Endothelial cell of umbilical vein (primary cell): ENCODE results near the gene HPS4. TPM values are rescaled to one million over a fixed set of nuclear protein-coding genes. Genes with fewer than 3 reads are reported as not detected.

ENCODE experiments used
- BruUV-seq: library from RNA; stranded (reverse); fragments of 400-500 nt; replicated peaks from 2 replicates; lab custom pipeline; 2021; lab: Mats Ljungman, UMichigan
- CTCF ChIA-PET: fragments of 300-600, 350-600 bp; sonication (Branson Sonifier 250); formaldehyde crosslinking; loops from one replicate; lab custom pipeline; 2021; ENCODE audit warnings: antibody characterized with exemption, inconsistent platforms; lab: Charles Lee
- POLR2A ChIA-PET: fragments of 300-600, 350-600 bp; sonication (Branson Sonifier 250); formaldehyde crosslinking; loops from one replicate; lab custom pipeline; 2021; ENCODE audit warnings: antibody characterized with exemption, inconsistent platforms; lab: Charles Lee
- DNase-seq: peaks from one replicate; pipeline ENCODE4 v3.0.0-alpha.2; 2011; ENCODE audit warnings: low read depth, low spot score
- FAIRE-seq: peaks from 2 replicates; lab custom pipeline; 2011; peaks lifted over from hg19 to GRCh38; lab: Jason Lieb, UNC
- H2AFZ ChIP-seq: 2 replicates; pipeline ENCODE4 v1.6.0; 2012; ENCODE audit warnings: low read depth, low read length, control low read depth, inconsistent platforms
- H3K27ac ChIP-seq: 2 replicates; pipeline ENCODE4 v1.5.1; 2011; ENCODE audit warnings: low read depth, mild to moderate bottlenecking, control low read depth, low read length, moderate library complexity; ENCODE audit not compliant: insufficient read depth
- H3K27me3 ChIP-seq, 2 experiments: 2 replicates each; pipeline versions ENCODE4 v1.6.0 to v1.6.1; 2011; ENCODE audit warnings: low read length in 2 of 2, mixed read lengths in 1 of 2; ENCODE audit not compliant: control insufficient read depth in 2 of 2, insufficient read depth in 2 of 2
- H3K36me3 ChIP-seq, 2 experiments: 2 replicates in 1 of 2; 3 replicates in 1 of 2; pipeline ENCODE4 v1.5.1; 2011; ENCODE audit warnings: low read length in 2 of 2, mild to moderate bottlenecking in 1 of 2, moderate library complexity in 1 of 2; ENCODE audit not compliant: control insufficient read depth in 2 of 2, insufficient read depth in 2 of 2; ENCODE audit errors: extremely low read depth in 1 of 2
- H3K4me1 ChIP-seq: 3 replicates; pipeline ENCODE4 v1.5.1; 2011; ENCODE audit warnings: mild to moderate bottlenecking, low read length; ENCODE audit not compliant: control insufficient read depth, insufficient read depth; ENCODE audit errors: extremely low read depth
- H3K4me2 ChIP-seq: 2 replicates; pipeline ENCODE4 v1.6.1; 2011; ENCODE audit warnings: low read length, control low read depth, mixed read lengths; ENCODE audit not compliant: insufficient read depth
- H3K4me3 ChIP-seq, 3 experiments: fragments of 200-600 bp in 1 of 3; sonication (generic), shearing (Covaris generic) in 1 of 3; replicated peaks in 1 of 3; 2 replicates each; pipeline ENCODE4 v1.5.1; 2011 to 2016; ENCODE audit warnings: control low read depth in 3 of 3, low read length in 3 of 3, mild to moderate bottlenecking in 2 of 3, inconsistent platforms in 1 of 3, low read depth in 1 of 3, moderate library complexity in 1 of 3; ENCODE audit not compliant: insufficient read depth in 1 of 3
- H3K79me2 ChIP-seq: 2 replicates; pipeline ENCODE4 v1.6.0; 2012; ENCODE audit warnings: low read length, inconsistent platforms; ENCODE audit not compliant: control insufficient read depth, insufficient read depth
- H3K9ac ChIP-seq: replicated peaks from 2 replicates; pipeline ENCODE3; 2011; ENCODE audit warnings: low read length, control low read depth; ENCODE audit not compliant: insufficient read depth; ENCODE audit errors: extremely low read depth
- H3K9me1 ChIP-seq: replicated peaks from 3 replicates; pipeline ENCODE4 v1.6.0; 2011; ENCODE audit warnings: mild to moderate bottlenecking, low read length; ENCODE audit not compliant: control insufficient read depth, insufficient read depth; ENCODE audit errors: extremely low read depth
- H3K9me3 ChIP-seq: replicated peaks from 2 replicates; pipeline ENCODE4 v1.5.1; 2012; ENCODE audit warnings: low read length, inconsistent platforms; ENCODE audit not compliant: control insufficient read depth, insufficient read depth
- H4K20me1 ChIP-seq: replicated peaks from 2 replicates; pipeline ENCODE3; 2011; ENCODE audit warnings: mild to moderate bottlenecking, low read length; ENCODE audit not compliant: control insufficient read depth, insufficient read depth; ENCODE audit errors: extremely low read depth
- CTCF ChIP-seq, 2 donors: IDR thresholded peaks; 1 replicate in 1 of 2; 2 replicates in 1 of 2; pipeline ENCODE4 v1.5.1; 2011; ENCODE audit warnings: low read length in 2 of 2, mild to moderate bottlenecking in 2 of 2, moderate library complexity in 2 of 2, control low read depth in 1 of 2, inconsistent platforms in 1 of 2, low read depth in 1 of 2; ENCODE audit not compliant: insufficient read depth in 1 of 2; ENCODE audit errors: extremely low read depth in 1 of 2
- EZH2 ChIP-seq: IDR thresholded peaks from 2 replicates; pipeline ENCODE4 v1.6.1; 2012; ENCODE audit warnings: borderline replicate concordance, low read depth, mild to moderate bottlenecking, moderate library complexity, low read length, inconsistent platforms; ENCODE audit not compliant: severe bottlenecking
- GATA2 ChIP-seq: IDR thresholded peaks from 2 replicates; pipeline ENCODE4 v1.7.0; 2011; ENCODE audit warnings: low read depth, mild to moderate bottlenecking, moderate library complexity, mixed read lengths, low read length; ENCODE audit not compliant: insufficient read length, insufficient read depth
- JUN ChIP-seq: IDR thresholded peaks from 2 replicates; pipeline ENCODE4 v1.6.1; 2011; ENCODE audit warnings: borderline replicate concordance, low read depth; ENCODE audit not compliant: insufficient read length, insufficient read depth
- MYC ChIP-seq: IDR thresholded peaks from one replicate; pipeline ENCODE4 v1.6.1; 2011; ENCODE audit warnings: mild to moderate bottlenecking, low read depth, low read length
- POLR2A ChIP-seq: IDR thresholded peaks from 2 replicates; pipeline ENCODE4 v1.6.1; 2012; ENCODE audit warnings: low read depth, mild to moderate bottlenecking, control low read depth, low read length
- POLR2AphosphoS5 ChIP-seq: IDR thresholded peaks from 2 replicates; pipeline ENCODE4 v1.6.1; 2012; ENCODE audit warnings: low read depth, mild to moderate bottlenecking, control low read depth, low read length, moderate library complexity; ENCODE audit not compliant: insufficient read depth
- dilution Hi-C: fragments of 300-500 bp; cut with MboI; formaldehyde crosslinking; loops from one replicate; pipeline ENCODE4 v1.15.0; 2019; ENCODE audit warnings: low sequenced_read_pairs; ENCODE audit not compliant: extremely low pct_ligation_motif_present
- intact Hi-C: fragments of 100-400 bp; cut with micrococcal nuclease; formaldehyde crosslinking; loops from one replicate; pipeline ENCODE4 v1.10.0; 2022
- polyA plus RNA-seq, 4 experiments: library from polyadenylated mRNA; depleted of rRNA in 3 of 4; stranded (reverse) in 3 of 4; unstranded in 1 of 4; fragments of >200 nt; gene quantifications; 2 replicates each; pipeline versions ENCODE4 v1.2.1 to v1.2.3, GENCODE V29; 2011 to 2012; ENCODE audit warnings: missing spikeins in 1 of 4
- total RNA-seq: library from RNA; stranded (reverse); gene quantifications from 2 replicates; pipeline ENCODE4 v1.2.3, GENCODE V29; 2021
- TF ChIP-seq, protein P1 (sequence below): IDR thresholded peaks from 2 replicates; pipeline ENCODE4 v1.6.1; 2011; ENCODE audit not compliant: insufficient read depth, insufficient read length

Gene HPS4
- total and polyA plus RNA-seq, 2 donors (not counting 3 experiments of a cell fraction or from before 2014, with no cell fraction given), result 28.4 to 29.7 TPM

GRCh38 chr22:26463101-26463661, 20.4 kb downstream of the HPS4 start:
- TF ChIP-seq CTCF (IDR thresholded peaks at IDR 0.05; ENCODE audit: extremely low read depth in 1 of 2, insufficient read depth in 1 of 2, low read depth in 1 of 2, low read length in 2 of 2) (no peak), JUN (no peak), GATA2 (no peak), EZH2 (no peak), POLR2A (no peak), POLR2AphosphoS5 (no peak), MYC (no peak)
- TF ChIP-seq, protein P1, sequence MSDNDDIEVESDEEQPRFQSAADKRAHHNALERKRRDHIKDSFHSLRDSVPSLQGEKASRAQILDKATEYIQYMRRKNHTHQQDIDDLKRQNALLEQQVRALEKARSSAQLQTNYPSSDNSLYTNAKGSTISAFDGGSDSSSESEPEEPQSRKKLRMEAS, result no peak
- no peaks in the 10 kb centered on the region for H3K9me1 ChIP-seq
- no peak overlapping the region for H2AFZ ChIP-seq
- no peaks in the 10 kb centered on the region for H3K27me3 ChIP-seq
- H3K9ac ChIP-seq, result no peak overlapping the region
- dilution Hi-C loops, result no loop called here
- ChIA-PET CTCF (interaction anchor here (0.9 to 10.0 kb wide), 8 partner anchors 14 to 202 kb away, joined by 3 to 148 read pairs (median 6); no protein-coding TSS in a partner anchor), POLR2A (no interaction called here)
- no peak overlapping the region for H3K4me3 ChIP-seq
- peaks cover 10 to 26% of the 10 kb centered on the region in 2 experiments for H3K36me3 ChIP-seq
- H3K79me2 ChIP-seq, result no peaks in the 10 kb centered on the region
- no peaks in the 10 kb centered on the region for H3K9me3 ChIP-seq
- no TSS peak for BruUV-seq
- intact Hi-C loops, result loop anchor here (5.0 kb wide), 1 partner anchor 36 kb away; the partner anchor contains the start of gene ASPHD2
- H3K4me1 ChIP-seq, result peaks cover 13% of the 10 kb centered on the region
- no peak overlapping the region for H3K4me2 ChIP-seq
- FAIRE-seq (no peak), DNase-seq (no peak)
- H3K27ac ChIP-seq, result no peak overlapping the region
- H4K20me1 ChIP-seq, result no peaks in the 10 kb centered on the region
